IMR-90 (cell line): ENCODE data around the gene TIGD1. TPM values are rescaled to one million over a fixed set of nuclear protein-coding genes. Genes with fewer than 3 reads are reported as not detected.

Source experiments
- ATAC-seq: fragments of 200-7000 bp; cut with Tn5 transposase; 2 replicates; pipeline ENCODE4 v1.9.1; 2020; ENCODE audit warnings: low read depth, mild to moderate bottlenecking, moderate library complexity
- BruUV-seq: library from RNA; stranded (reverse); fragments of 400-500 nt; replicated peaks from 2 replicates; lab custom pipeline; 2021; lab: Mats Ljungman, UMichigan
- CTCF ChIA-PET: fragments of 300-600 bp; formaldehyde crosslinking; extraction: SDS; loops from one replicate; lab custom pipeline; 2021; ENCODE audit warnings: antibody characterized with exemption; lab: Yijun Ruan, JAX
- POLR2A ChIA-PET: fragments of 300-600 bp; sonication (Branson Sonifier 250); formaldehyde crosslinking; loops from one replicate; lab custom pipeline; 2022; ENCODE audit warnings: antibody characterized with exemption; ENCODE audit not compliant: unreplicated experiment; lab: Charles Lee
- DNase-seq: peaks from one replicate; pipeline ENCODE4 v3.0.0; 2013
- H2AFZ ChIP-seq: replicated peaks from 2 replicates; pipeline ENCODE3; 2013; ENCODE audit warnings: low read length, mild to moderate bottlenecking; ENCODE audit not compliant: poor library complexity
- H2AK5ac ChIP-seq: 2 replicates; pipeline ENCODE4 v1.6.1; 2013; ENCODE audit warnings: low read depth, low read length, inconsistent platforms
- H2AK9ac ChIP-seq: replicated peaks from 2 replicates; pipeline ENCODE3; 2013; ENCODE audit warnings: mild to moderate bottlenecking, low read depth, low read length, moderate library complexity; ENCODE audit not compliant: poor library complexity
- H2BK120ac ChIP-seq: 2 replicates; pipeline ENCODE4 v1.6.1; 2013; ENCODE audit warnings: low read depth, low read length, inconsistent platforms
- H2BK15ac ChIP-seq: 3 replicates; pipeline ENCODE4 v1.6.1; 2013; ENCODE audit warnings: low read depth, low read length, inconsistent platforms
- H2BK20ac ChIP-seq: 2 replicates; pipeline ENCODE4 v1.6.1; 2013; ENCODE audit warnings: low read depth, mild to moderate bottlenecking, inconsistent platforms, low read length, moderate library complexity
- H2BK5ac ChIP-seq: 2 replicates; pipeline ENCODE4 v1.6.1; 2013; ENCODE audit warnings: mild to moderate bottlenecking, low read depth, low read length, inconsistent platforms; ENCODE audit not compliant: poor library complexity, severe bottlenecking
- H3K14ac ChIP-seq: replicated peaks from 2 replicates; pipeline ENCODE4 v1.6.1; 2013; ENCODE audit warnings: low read depth, low read length, inconsistent platforms
- H3K18ac ChIP-seq: 2 replicates; pipeline ENCODE4 v1.6.1; 2013; ENCODE audit warnings: low read depth, low read length, control low read depth
- H3K23ac ChIP-seq: 2 replicates; pipeline ENCODE4 v1.6.1; 2013; ENCODE audit warnings: low read depth, low read length, inconsistent platforms
- H3K27ac ChIP-seq: 2 replicates; pipeline ENCODE4 v1.5.1; 2013; ENCODE audit warnings: mild to moderate bottlenecking, control low read depth, low read length; ENCODE audit not compliant: insufficient read depth
- H3K27me3 ChIP-seq: 2 replicates; pipeline ENCODE4 v1.6.1; 2013; ENCODE audit warnings: low read length; ENCODE audit not compliant: control insufficient read depth, insufficient read depth
- H3K36me3 ChIP-seq: 2 replicates; pipeline ENCODE4 v1.6.1; 2013; ENCODE audit warnings: low read length, mixed read lengths; ENCODE audit not compliant: control insufficient read depth, insufficient read depth
- H3K4ac ChIP-seq: 2 replicates; pipeline ENCODE4 v1.6.1; 2013; ENCODE audit warnings: low read depth, low read length, inconsistent platforms
- H3K4me1 ChIP-seq: 2 replicates; pipeline ENCODE4 v1.6.1; 2013; ENCODE audit warnings: low read length, mixed read lengths; ENCODE audit not compliant: control insufficient read depth, insufficient read depth
- H3K4me2 ChIP-seq: 2 replicates; pipeline ENCODE4 v1.6.1; 2013; ENCODE audit warnings: low read depth, mild to moderate bottlenecking, control low read depth, low read length, moderate library complexity
- H3K4me3 ChIP-seq: 2 replicates; pipeline ENCODE4 v1.5.1; 2013; ENCODE audit warnings: low read depth, mild to moderate bottlenecking, control low read depth, low read length, moderate library complexity; ENCODE audit not compliant: insufficient read depth
- H3K56ac ChIP-seq: 2 replicates; pipeline ENCODE4 v1.6.1; 2013; ENCODE audit warnings: low read length, inconsistent platforms; ENCODE audit not compliant: insufficient read depth; ENCODE audit errors: extremely low read depth
- H3K79me1 ChIP-seq, 2 experiments: 2 replicates each; pipeline ENCODE4 v1.6.1; 2013; ENCODE audit warnings: low read length in 2 of 2, inconsistent platforms in 1 of 2, low read depth in 1 of 2
- H3K9ac ChIP-seq: 2 replicates; pipeline ENCODE4 v1.6.1; 2013; ENCODE audit warnings: low read depth, low read length, control low read depth
- H3K9me1 ChIP-seq: 2 replicates; pipeline ENCODE4 v1.6.1; 2013; ENCODE audit warnings: low read length, inconsistent platforms; ENCODE audit not compliant: insufficient read depth
- H3K9me3 ChIP-seq: 2 replicates; pipeline ENCODE4 v1.6.1; 2013; ENCODE audit warnings: low read length; ENCODE audit not compliant: control insufficient read depth, insufficient read depth
- H4K20me1 ChIP-seq: 2 replicates; pipeline ENCODE4 v1.6.1; 2013; ENCODE audit warnings: low read length, inconsistent platforms; ENCODE audit not compliant: insufficient read depth
- H4K5ac ChIP-seq: 2 replicates; pipeline ENCODE4 v1.6.1; 2013; ENCODE audit warnings: mild to moderate bottlenecking, low read depth, low read length, control low read depth
- H4K8ac ChIP-seq, 2 experiments: 2 replicates each; pipeline ENCODE4 v1.6.1; 2013; ENCODE audit warnings: low read depth in 2 of 2, low read length in 2 of 2, control low read depth in 1 of 2, inconsistent platforms in 1 of 2
- H4K91ac ChIP-seq: 2 replicates; pipeline ENCODE4 v1.6.1; 2013; ENCODE audit warnings: low read depth, low read length, inconsistent platforms; ENCODE audit not compliant: insufficient read depth
- CTCF ChIP-seq: conservative IDR thresholded peaks from 2 replicates; pipeline ENCODE4 v1.5.1; 2012; ENCODE audit warnings: mild to moderate bottlenecking, low read depth, low read length, improper control_type of control experiment
- FOS ChIP-seq: fragments of 150-350 bp; IDR thresholded peaks from 2 replicates; pipeline ENCODE4 v1.6.1; 2016; ENCODE audit warnings: low read depth, low read length
- RAD21 ChIP-seq: IDR thresholded peaks from 2 replicates; pipeline ENCODE4 v1.6.1; 2012; ENCODE audit warnings: low read length, improper control_type of control experiment
- RCOR1 ChIP-seq: IDR thresholded peaks from 2 replicates; pipeline ENCODE4 v1.6.1; 2012; ENCODE audit warnings: mild to moderate bottlenecking, low read length, improper control_type of control experiment; ENCODE audit not compliant: insufficient replicate concordance
- RFX5 ChIP-seq: IDR thresholded peaks from 2 replicates; pipeline ENCODE4 v1.8.0; 2012; ENCODE audit warnings: low read depth, mild to moderate bottlenecking, low read length, moderate library complexity
- USF2 ChIP-seq: fragments of 150-350 bp; IDR thresholded peaks from 2 replicates; pipeline ENCODE4 v1.6.1; 2017; ENCODE audit warnings: mild to moderate bottlenecking, antibody characterized with exemption, low read length, low read depth
- WGBS, 2 experiments: methylation state at CpG; one replicate each; pipeline versions ENCODE4 v1.1.5 to v1.1.7; 2013; ENCODE audit warnings: missing lambda C conversion rate in 2 of 2; ENCODE audit not compliant: insufficient read length in 1 of 2; ENCODE audit errors: extremely low coverage in 2 of 2; 5-methylcytosine and 5-hydroxymethylcytosine counted together
- dilution Hi-C: fragments of 300-500 bp; cut with HindIII; formaldehyde crosslinking; loops from one replicate; pipeline ENCODE4 v1.14.3; 2018; ENCODE audit warnings: low sequenced_read_pairs; ENCODE audit not compliant: unreplicated experiment
- in situ Hi-C: fragments of 300-500 bp; cut with MboI; formaldehyde crosslinking; loops from 3 replicates; pipeline ENCODE4 v1.14.3; 2019; ENCODE audit warnings: low sequenced_read_pairs, inconsistent platforms, mixed read lengths
- intact Hi-C: fragments of 100-400 bp; cut with micrococcal nuclease; formaldehyde crosslinking; loops from 2 replicates; pipeline ENCODE4 v1.10.0; 2022
- polyA plus RNA-seq, 3 experiments: library from polyadenylated mRNA; depleted of rRNA; stranded (reverse); fragments of >200 nt; gene quantifications; 2 replicates each; pipeline ENCODE4 v1.2.3, GENCODE V29; 2012; ENCODE audit warnings: low replicate concordance in 1 of 3
- total RNA-seq: library from RNA; depleted of rRNA; stranded (reverse); fragments of >200 nt; gene quantifications from 2 replicates; pipeline ENCODE4 v1.2.3, GENCODE V29; 2012

The TIGD1 gene
- total and polyA plus RNA-seq, 2 of the 4 experiments (the other 2 are of a cell fraction) = 2.7 to 2.9 TPM

- Histone ChIP-seq H3K4me2 (no peak overlapping the region), H3K4me1 (no peaks in the 10 kb centered on the region), H2AK5ac (no peak overlapping the region), H3K4me3 (no peak overlapping the region), H4K20me1 (no peaks in the 10 kb centered on the region), H4K91ac (no peak overlapping the region), H2AK9ac (no peak overlapping the region), H3K56ac (no peak overlapping the region), H4K8ac (no peak overlapping the region), H2AFZ (no peak overlapping the region), H3K23ac (no peak overlapping the region), H3K9ac (no peak overlapping the region), H2BK20ac (no peak overlapping the region), H2BK5ac (no peak overlapping the region), H3K14ac (no peak overlapping the region), H2BK120ac (no peak overlapping the region), H3K79me1 (no peaks in the 10 kb centered on the region), H3K18ac (no peak overlapping the region), H2BK15ac (no peak overlapping the region), H3K27ac (no peak overlapping the region), H3K9me1 (no peaks in the 10 kb centered on the region), H3K27me3 (peaks cover 57% of the 10 kb centered on the region), H3K9me3 (no peaks in the 10 kb centered on the region), H4K5ac (no peak overlapping the region), H3K36me3 (no peaks in the 10 kb centered on the region), H3K4ac (no peak overlapping the region)
- dilution Hi-C loops = no loop called here
- no TSS peak for BruUV-seq
- TF ChIP-seq CTCF (no peak), USF2 (no peak), RAD21 (no peak), RFX5 (no peak), RCOR1 (no peak), FOS (no peak)
- intact Hi-C loops = no loop called here
- in situ Hi-C loops = no loop called here
- CTCF ChIA-PET = no interaction called here
- 36% methylated on average over 5 of the region's 13 CpGs; no CpG with 5 or more reads in 1 of the 2 experiments for WGBS, 2 experiments
- no peak for ATAC-seq
- DNase-seq = no peak
- POLR2A ChIA-PET = no interaction called here
Observed at GRCh38 chr2:232526372-232526941, 23.9 kb downstream of the TIGD1 start.
